GM12865 (cell line): ENCODE results near the gene NEU4.

Experiments used
- DNase-seq: peaks from one replicate; pipeline ENCODE4 v3.0.0; 2010; ENCODE audit warnings: low read depth
- H3K4me3 ChIP-seq: 2 replicates; pipeline ENCODE4 v1.5.1; 2011; ENCODE audit warnings: mild to moderate bottlenecking, low read depth, low read length, control low read depth
- CTCF ChIP-seq: IDR thresholded peaks from 2 replicates; pipeline ENCODE4 v1.5.1; 2011; ENCODE audit warnings: low read length, control low read depth, low read depth, inconsistent platforms; ENCODE audit not compliant: insufficient read depth; ENCODE audit errors: missing control alignments

The NEU4 gene

GRCh38 chr2:241841181-241842066 is 32.4 kb downstream of the NEU4 start:
- DNase-seq: no peak
- TF ChIP-seq CTCF: no peak
- H3K4me3 ChIP-seq: no peak overlapping the region

GRCh38 chr2:241842067-241842415 is 33.0 kb downstream of the NEU4 start:
- DNase-seq: no peak

GRCh38 chr2:241842620-241843211 is 33.7 kb downstream of the NEU4 start:
- peak overlapping the region; percentile 34 for H3K4me3 ChIP-seq
- TF ChIP-seq CTCF: no peak
- DNase-seq: peak; percentile 65

More at GRCh38 chr2:241842067-241842415, 33.0 kb downstream of the NEU4 start:
- H3K4me3 ChIP-seq: no peak overlapping the region
- TF ChIP-seq CTCF: no peak

- peak overlapping the region; percentile 34 for H3K4me3 ChIP-seq
- DNase-seq: no peak
- TF ChIP-seq CTCF: no peak
Measured at GRCh38 chr2:241843321-241844065, 34.5 kb downstream of the NEU4 start.

- DNase-seq: peak; percentile 68
- TF ChIP-seq CTCF: no peak
- peak overlapping the region; percentile 44 for H3K4me3 ChIP-seq
Measured at GRCh38 chr2:241844066-241844728, 35.2 kb downstream of the NEU4 start.

GRCh38 chr2:241844831-241845578 is 36.0 kb downstream of the NEU4 start:
- H3K4me3 ChIP-seq: no peak overlapping the region

More at GRCh38 chr2:241844831-241845578, 36.0 kb downstream of the NEU4 start:
- no peak for TF ChIP-seq CTCF
- DNase-seq: no peak
